ENCODE measurements around the gene APOA4.
A peak's percentile ranks its signal among the peaks of the same experiment; 100 is the strongest.

Gene APOA4

GRCh38 chr11:116829525-116830183, 6.5 kb upstream of the APOA4 start, which contains the start of gene APOC3:
APOC3 (plus strand) TSS chr11:116829907; CDS start chr11:116830583, 676 bp downstream.
- Histone ChIP-seq H3K4me1 (ENCODE audit: control insufficient read depth in 2 of 2, insufficient read depth in 1 of 2, low read depth in 1 of 2, low read length in 2 of 2) (peaks cover 5% of the 10 kb centered on the region in 2 donors), H2BK5ac (ENCODE audit: low read length) (peak within 1 kb of the TSS; percentile 66), H3K23ac (ENCODE audit: low read depth, low read length, poor library complexity) (peak within 1 kb of the TSS; percentile 65), H3K27me3 (ENCODE audit: control insufficient read depth in 3 of 3, insufficient read depth in 3 of 3, low read depth in 1 of 3, low read length in 3 of 3) (peaks cover 0 to under 1% (median 0%) of the 10 kb centered on the region in 3 experiments), H3K36me3 (replicated peaks in 1 of 2; ENCODE audit: control insufficient read depth in 2 of 2, insufficient read depth in 2 of 2, low read length in 2 of 2) (no peaks in the 10 kb centered on the region), H3K4ac (ENCODE audit: low read length) (peak within 1 kb of the TSS; percentile 37), H2BK15ac (ENCODE audit: low read length) (peak within 1 kb of the TSS; percentile 55), H3K4me2 (ENCODE audit: insufficient read depth, low read length, poor library complexity, severe bottlenecking) (no peak within 1 kb of the TSS), H3K9ac (ENCODE audit: low read depth, low read length, poor library complexity) (no peak within 1 kb of the TSS), H4K8ac (ENCODE audit: low read depth, low read length) (no peak within 1 kb of the TSS), H4K91ac (ENCODE audit: low read depth, low read length, poor library complexity) (no peak within 1 kb of the TSS), H2AFZ (ENCODE audit: low read length) (peak within 1 kb of the TSS; percentile 86), H3K4me3 (ENCODE audit: low read length in 2 of 2) (no peak within 1 kb of the TSS), H3K79me1 (ENCODE audit: low read depth, low read length) (no peaks in the 10 kb centered on the region), H3K27ac (replicated peaks; ENCODE audit: low read length) (no peak within 1 kb of the TSS), H2BK12ac (ENCODE audit: low read length) (no peak within 1 kb of the TSS), H3K9me3 (replicated peaks in 1 of 2; ENCODE audit: control insufficient read depth in 2 of 2, insufficient read depth in 1 of 2, low read depth in 1 of 2, low read length in 2 of 2) (no peaks in the 10 kb centered on the region), H3K18ac (ENCODE audit: low read length) (peak within 1 kb of the TSS; percentile 48), H2AK5ac (ENCODE audit: low read depth, low read length) (peak within 1 kb of the TSS; percentile 89), H2BK120ac (ENCODE audit: low read depth, low read length) (no peak within 1 kb of the TSS), H3K14ac (ENCODE audit: low read length) (peak within 1 kb of the TSS; percentile 56)
- no peak for DNase-seq (ENCODE audit: low spot score)
- WGBS, 2 donors (ENCODE audit: extremely low coverage in 2 of 2, insufficient read length in 2 of 2, insufficient replicate concordance in 1 of 2) = no CpG with 5 or more reads among the region's 9 CpGs

- H3K23ac ChIP-seq (ENCODE audit: low read depth, low read length, poor library complexity) = no peak overlapping the region
- no peak overlapping the region for H3K18ac ChIP-seq (ENCODE audit: low read length)
- no peak overlapping the region for H3K4ac ChIP-seq (ENCODE audit: low read length)
- no peak overlapping the region for H3K27ac ChIP-seq (replicated peaks; ENCODE audit: low read length)
- H3K4me2 ChIP-seq (ENCODE audit: insufficient read depth, low read length, poor library complexity, severe bottlenecking) = no peak overlapping the region
- peak overlapping the region; percentile 86 for H2AFZ ChIP-seq (ENCODE audit: low read length)
- H2AK5ac ChIP-seq (ENCODE audit: low read depth, low read length) = peak overlapping the region; percentile 20
- H3K79me1 ChIP-seq (ENCODE audit: low read depth, low read length) = no peaks in the 10 kb centered on the region
- H2BK15ac ChIP-seq (ENCODE audit: low read length) = peak overlapping the region; percentile 43
- H2BK12ac ChIP-seq (ENCODE audit: low read length) = no peak overlapping the region
- no peaks in the 10 kb centered on the region for H3K27me3 ChIP-seq (ENCODE audit: control insufficient read depth in 3 of 3, insufficient read depth in 3 of 3, low read depth in 1 of 3, low read length in 3 of 3)
- no peaks in the 10 kb centered on the region for H3K36me3 ChIP-seq (replicated peaks in 1 of 2; ENCODE audit: control insufficient read depth in 2 of 2, insufficient read depth in 2 of 2, low read length in 2 of 2)
- H3K4me3 ChIP-seq (ENCODE audit: low read length in 2 of 2) = no peak overlapping the region
- H2BK120ac ChIP-seq (ENCODE audit: low read depth, low read length) = no peak overlapping the region
- peak overlapping the region; percentile 66 for H2BK5ac ChIP-seq (ENCODE audit: low read length)
- no peak overlapping the region for H4K91ac ChIP-seq (ENCODE audit: low read depth, low read length, poor library complexity)
- no CpG with 5 or more reads among the region's 16 CpGs for WGBS, 2 donors (ENCODE audit: extremely low coverage in 2 of 2, insufficient read length in 2 of 2, insufficient replicate concordance in 1 of 2)
- H3K9me3 ChIP-seq (replicated peaks in 1 of 2; ENCODE audit: control insufficient read depth in 2 of 2, insufficient read depth in 1 of 2, low read depth in 1 of 2, low read length in 2 of 2) = no peaks in the 10 kb centered on the region
- no peak overlapping the region for H4K8ac ChIP-seq (ENCODE audit: low read depth, low read length)
- H3K14ac ChIP-seq (ENCODE audit: low read length) = no peak overlapping the region
- H3K4me1 ChIP-seq (ENCODE audit: control insufficient read depth in 2 of 2, insufficient read depth in 1 of 2, low read depth in 1 of 2, low read length in 2 of 2) = peaks cover 5% of the 10 kb centered on the region in 2 donors
- no peak overlapping the region for H3K9ac ChIP-seq (ENCODE audit: low read depth, low read length, poor library complexity)
- no peak for DNase-seq (ENCODE audit: low spot score)
Observed at GRCh38 chr11:116828632-116829524, 5.8 kb upstream of the APOA4 start.

GRCh38 chr11:116827461-116827860, 4.4 kb upstream of the APOA4 start:
- H3K14ac ChIP-seq (ENCODE audit: low read length) = peak overlapping the region; percentile 38
- H3K9me3 ChIP-seq (replicated peaks in 1 of 2; ENCODE audit: control insufficient read depth in 2 of 2, insufficient read depth in 1 of 2, low read depth in 1 of 2, low read length in 2 of 2) = no peaks in the 10 kb centered on the region
- H2BK15ac ChIP-seq (ENCODE audit: low read length) = no peak overlapping the region
- no peak overlapping the region for H2BK120ac ChIP-seq (ENCODE audit: low read depth, low read length)
- no peaks in the 10 kb centered on the region for H3K36me3 ChIP-seq (replicated peaks in 1 of 2; ENCODE audit: control insufficient read depth in 2 of 2, insufficient read depth in 2 of 2, low read length in 2 of 2)
- no peak overlapping the region for H3K18ac ChIP-seq (ENCODE audit: low read length)
- no peak overlapping the region for H3K23ac ChIP-seq (ENCODE audit: low read depth, low read length, poor library complexity)
- H3K27me3 ChIP-seq (ENCODE audit: control insufficient read depth in 3 of 3, insufficient read depth in 3 of 3, low read depth in 1 of 3, low read length in 3 of 3) = peaks cover 0 to 5% (median 1%) of the 10 kb centered on the region in 3 experiments
- no peak overlapping the region for H2AFZ ChIP-seq (ENCODE audit: low read length)
- DNase-seq (ENCODE audit: low spot score) = no peak
- H3K4me2 ChIP-seq (ENCODE audit: insufficient read depth, low read length, poor library complexity, severe bottlenecking) = no peak overlapping the region
- H4K91ac ChIP-seq (ENCODE audit: low read depth, low read length, poor library complexity) = no peak overlapping the region
- no peak overlapping the region for H3K4ac ChIP-seq (ENCODE audit: low read length)
- WGBS, 2 donors (ENCODE audit: extremely low coverage in 2 of 2, insufficient read length in 2 of 2, insufficient replicate concordance in 1 of 2) = no CpG with 5 or more reads among the region's 6 CpGs
- peaks cover 5 to 9% of the 10 kb centered on the region in 2 donors for H3K4me1 ChIP-seq (ENCODE audit: control insufficient read depth in 2 of 2, insufficient read depth in 1 of 2, low read depth in 1 of 2, low read length in 2 of 2)
- H2BK5ac ChIP-seq (ENCODE audit: low read length) = no peak overlapping the region
- H3K4me3 ChIP-seq (ENCODE audit: low read length in 2 of 2) = no peak overlapping the region
- H3K79me1 ChIP-seq (ENCODE audit: low read depth, low read length) = no peaks in the 10 kb centered on the region
- H3K9ac ChIP-seq (ENCODE audit: low read depth, low read length, poor library complexity) = no peak overlapping the region
- peak overlapping the region; percentile 20 for H2AK5ac ChIP-seq (ENCODE audit: low read depth, low read length)
- H4K8ac ChIP-seq (ENCODE audit: low read depth, low read length) = no peak overlapping the region
- no peak overlapping the region for H2BK12ac ChIP-seq (ENCODE audit: low read length)
- no peak overlapping the region for H3K27ac ChIP-seq (replicated peaks; ENCODE audit: low read length)

All from neuronal stem cell (in vitro differentiated cells).